Spinal cord (tissue), 10 donors: Measurements from ENCODE around the gene GSTO1. TPM values are rescaled to one million over a fixed set of nuclear protein-coding genes. Genes with fewer than 3 reads are reported as not detected.
A peak's percentile ranks its signal among the peaks of the same experiment; 100 is the strongest.

Experiments used
- DNase-seq, 6 donors: peaks; one replicate each; pipeline versions ENCODE4 v3.0.0 to v3.0.0-alpha.2; 2013 to 2015; ENCODE audit warnings: low spot score in 6 of 6, low read depth in 4 of 6
- H3K27ac ChIP-seq: one replicate; pipeline ENCODE4 v1.5.1; 2013; ENCODE audit warnings: low read depth, low read length, control low read depth
- H3K27me3 ChIP-seq: one replicate; pipeline ENCODE4 v1.6.1; 2013; ENCODE audit warnings: low read length; ENCODE audit not compliant: control insufficient read depth, insufficient read depth
- H3K36me3 ChIP-seq: one replicate; pipeline ENCODE4 v1.6.1; 2013; ENCODE audit warnings: low read length; ENCODE audit not compliant: control insufficient read depth, insufficient read depth
- H3K4me1 ChIP-seq: one replicate; pipeline ENCODE4 v1.6.1; 2013; ENCODE audit warnings: low read length; ENCODE audit not compliant: control insufficient read depth, insufficient read depth
- H3K4me3 ChIP-seq: one replicate; pipeline ENCODE4 v1.5.1; 2013; ENCODE audit warnings: low read depth, low read length, control low read depth
- H3K9me3 ChIP-seq: one replicate; pipeline ENCODE4 v1.6.1; 2013; ENCODE audit warnings: low read length; ENCODE audit not compliant: control insufficient read depth, insufficient read depth
- WGBS: methylation state at CpG from one replicate; pipeline ENCODE4 v1.1.5; 2013; ENCODE audit warnings: missing lambda C conversion rate; ENCODE audit not compliant: insufficient coverage; 5-methylcytosine and 5-hydroxymethylcytosine counted together
- polyA plus RNA-seq, 2 donors: library from polyadenylated mRNA; unstranded; fragments of 120-200 nt; gene quantifications; one replicate each; pipeline ENCODE4 v1.2.1, GENCODE V29; 2013; ENCODE audit not compliant: insufficient read length in 2 of 2
- total RNA-seq, 2 donors: library from RNA; depleted of rRNA in 1 of 2; stranded (reverse); fragments of 120-200 nt in 1 of 2; fragments of >200 nt in 1 of 2; gene quantifications; one replicate each; pipeline versions ENCODE4 v1.2.3 to v1.2.4, GENCODE V29; 2013 to 2014
- donor health status: healthy.

GSTO1 gene
- total and polyA plus RNA-seq, 4 donors, result 45.9 to 65.6 (median 56.8) TPM

DNA sequence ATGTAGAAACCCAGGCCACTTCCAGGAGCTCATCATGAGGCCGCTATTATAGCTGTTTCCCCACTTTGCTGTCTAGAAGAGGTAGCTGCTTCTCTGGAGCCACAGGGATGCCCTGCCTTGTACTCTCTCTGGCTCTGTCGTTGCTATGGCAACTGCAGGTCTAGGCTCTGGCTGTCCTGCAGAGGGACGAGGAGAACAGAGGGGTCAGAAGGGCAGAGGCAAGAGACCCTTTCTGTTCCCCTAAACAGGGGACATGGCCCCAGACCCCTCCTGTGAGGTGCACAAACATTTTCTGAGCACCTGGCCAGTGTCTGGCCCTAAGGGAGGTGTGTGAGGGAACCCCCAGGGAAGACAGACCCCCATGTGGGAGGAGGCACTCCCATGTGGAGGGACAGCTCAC is 52.2 kb downstream of the GSTO1 start:
- Histone ChIP-seq H3K27ac (no peak overlapping the region), H3K27me3 (no peaks in the 10 kb centered on the region), H3K4me1 (peaks cover 39% of the 10 kb centered on the region), H3K4me3 (no peak overlapping the region), H3K9me3 (peaks cover 3% of the 10 kb centered on the region), H3K36me3 (no peaks in the 10 kb centered on the region)
- DNase-seq, result peak in 1 of 6 donors; percentile 78
- 37% methylated on average over 3 of the region's 3 CpGs for WGBS

DNA sequence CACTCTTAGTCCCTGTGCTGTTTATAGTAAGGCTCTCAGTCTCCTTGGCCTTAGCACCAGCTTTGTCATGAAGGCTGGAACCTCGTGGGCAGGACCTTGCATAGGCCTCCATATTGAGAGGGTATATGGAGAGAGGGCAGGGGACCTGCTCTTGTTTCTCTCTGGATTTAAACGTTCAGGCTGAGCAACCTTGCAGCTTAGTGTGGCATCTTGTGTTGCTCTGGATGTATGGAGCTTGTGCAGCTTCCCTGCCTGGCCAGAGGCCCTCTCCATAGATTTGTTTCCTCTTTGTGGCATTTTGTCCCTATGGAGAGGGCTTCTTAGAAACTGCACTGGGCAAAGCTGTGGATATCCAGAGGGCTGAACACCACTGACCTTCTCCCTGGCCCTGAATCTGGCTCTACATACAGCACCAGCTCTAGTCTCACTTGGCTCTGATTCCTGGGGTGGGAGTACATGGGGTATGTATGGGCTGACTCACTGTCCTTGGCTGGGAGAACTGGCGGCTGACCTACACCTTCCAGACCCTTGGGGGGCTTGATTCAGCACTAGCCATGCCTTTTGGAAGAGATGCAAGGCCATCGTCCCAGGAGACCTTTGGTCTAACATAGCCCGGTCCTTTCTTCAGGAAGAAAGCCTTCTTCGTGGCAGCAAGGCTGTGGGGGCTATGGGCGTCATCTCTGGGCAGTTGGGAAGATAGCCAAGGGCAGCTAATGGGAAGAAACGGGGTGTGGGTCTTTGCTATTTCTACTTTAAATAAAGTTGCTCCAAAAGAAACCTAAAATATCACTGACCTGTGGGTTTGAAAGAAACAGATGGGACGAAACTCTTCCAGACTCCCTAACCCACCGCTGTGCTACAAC is 53.1 kb downstream of the GSTO1 start:
- DNase-seq, result no peak
- no peak overlapping the region for H3K4me3 ChIP-seq
- H3K4me1 ChIP-seq, result peaks cover 45% of the 10 kb centered on the region
- 68% methylated on average over 6 of the region's 10 CpGs for WGBS
- peaks cover 1% of the 10 kb centered on the region for H3K36me3 ChIP-seq
- H3K27ac ChIP-seq, result no peak overlapping the region
- peaks cover 3% of the 10 kb centered on the region for H3K9me3 ChIP-seq
- H3K27me3 ChIP-seq, result no peaks in the 10 kb centered on the region

DNA sequence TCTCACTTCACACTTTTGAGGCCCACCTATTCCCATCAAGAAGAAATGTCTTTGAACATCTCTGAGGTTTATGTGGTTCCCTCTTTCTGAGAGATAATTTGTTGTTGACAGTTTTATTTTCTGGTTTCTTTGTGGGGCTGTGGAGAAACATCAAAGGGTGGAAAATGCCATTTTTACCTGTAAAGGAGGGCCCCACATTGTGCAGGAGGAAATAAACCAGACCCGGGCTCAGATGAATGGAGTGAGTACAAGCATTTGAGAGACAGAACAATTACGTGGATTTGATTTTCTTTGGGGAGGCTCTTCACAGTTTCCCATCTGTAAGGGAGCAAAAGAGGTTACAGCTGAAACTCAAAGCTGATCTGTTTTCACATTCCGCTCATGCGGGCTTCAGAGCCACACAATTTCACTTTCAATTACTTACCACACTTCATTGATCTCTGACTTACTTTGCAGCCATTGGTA is 53.8 kb downstream of the GSTO1 start:
- 66% methylated on average over 4 of the region's 4 CpGs for WGBS
- Histone ChIP-seq H3K4me3 (no peak overlapping the region), H3K36me3 (peaks cover 8% of the 10 kb centered on the region), H3K27me3 (no peaks in the 10 kb centered on the region), H3K27ac (no peak overlapping the region), H3K9me3 (peaks cover 1% of the 10 kb centered on the region), H3K4me1 (peaks cover 52% of the 10 kb centered on the region)
- peak in 1 of 6 donors; percentile 43 for DNase-seq

DNA sequence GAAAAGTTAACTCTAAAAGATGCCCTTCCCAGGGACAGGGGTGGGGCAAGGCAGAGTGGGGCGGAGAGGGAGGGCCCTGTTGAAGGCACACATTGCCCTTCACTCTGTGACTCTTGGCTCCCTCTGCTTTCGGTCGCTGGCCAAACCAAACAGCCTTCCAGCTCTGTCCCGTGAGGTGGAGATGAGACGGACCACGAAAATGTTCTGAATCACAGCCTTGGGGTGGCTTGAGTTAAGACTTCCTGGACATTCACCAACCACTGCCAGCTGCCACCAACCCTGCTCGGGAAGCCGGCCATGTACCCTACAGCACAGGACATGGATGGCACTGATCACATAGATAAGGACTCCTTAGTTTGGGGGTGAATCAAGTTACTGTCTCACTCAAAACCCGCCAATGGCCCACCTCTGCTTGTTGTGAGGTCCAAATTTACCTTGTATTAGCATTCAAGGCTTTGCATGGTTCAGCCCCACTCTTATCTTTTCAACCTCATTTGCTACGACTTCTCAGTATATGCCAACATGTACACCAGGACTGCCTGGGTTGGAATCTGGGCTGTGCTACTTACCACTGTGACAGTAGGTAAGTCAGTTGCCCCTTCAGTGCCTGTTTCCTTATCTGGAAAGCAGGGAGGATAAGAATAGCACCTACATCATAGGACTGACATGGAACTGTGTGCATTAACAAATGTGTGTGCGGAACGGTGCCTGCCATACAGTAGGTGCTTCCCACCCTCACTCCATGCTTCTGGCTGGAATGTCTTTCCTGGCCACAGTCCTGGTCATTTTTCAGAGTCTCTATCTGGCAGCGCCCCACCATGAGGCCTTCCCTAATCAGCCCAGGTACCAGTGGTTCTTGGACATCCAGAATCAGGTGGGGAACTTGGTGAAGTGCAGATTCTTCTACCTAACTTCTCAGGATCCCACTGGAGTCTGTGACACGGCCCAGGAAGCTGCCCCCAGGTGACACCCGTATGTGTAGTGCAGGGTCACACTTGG is 55.6 kb downstream of the GSTO1 start:
- peaks cover 24% of the 10 kb centered on the region for H3K36me3 ChIP-seq
- peaks cover 53% of the 10 kb centered on the region for H3K4me1 ChIP-seq
- H3K4me3 ChIP-seq, result no peak overlapping the region
- H3K27me3 ChIP-seq, result no peaks in the 10 kb centered on the region
- H3K9me3 ChIP-seq, result no peaks in the 10 kb centered on the region
- peak in 1 of 6 donors; percentile 54 for DNase-seq
- WGBS, result 74% methylated on average over 13 of the region's 15 CpGs
- peak overlapping the region; percentile 60 for H3K27ac ChIP-seq

DNA sequence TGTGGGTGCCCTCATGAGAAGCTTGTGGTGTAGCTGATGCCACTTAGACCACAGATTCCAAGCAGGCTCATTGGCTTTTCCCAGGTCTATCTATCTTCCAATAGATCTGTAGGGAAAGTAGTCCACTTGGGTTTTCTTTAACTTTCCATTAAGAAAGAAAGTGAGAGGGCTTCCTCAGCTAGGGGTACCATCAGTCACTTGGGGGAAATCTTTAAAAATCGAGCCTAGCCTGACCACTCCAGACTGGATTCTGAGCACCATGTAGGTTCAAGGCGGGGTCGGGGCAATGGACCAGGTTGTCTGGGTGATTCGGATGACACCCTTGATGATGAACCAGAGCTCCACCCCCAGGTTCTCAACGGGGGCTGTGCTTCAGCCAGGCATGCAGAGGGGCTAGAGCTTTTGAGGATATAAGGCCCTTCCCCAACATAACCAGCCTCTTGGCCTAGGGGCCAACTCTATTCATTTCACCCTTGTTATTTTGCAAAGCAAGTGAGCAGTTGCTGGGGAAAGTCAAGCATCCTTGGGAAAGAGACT is 56.6 kb downstream of the GSTO1 start:
- no peak overlapping the region for H3K4me3 ChIP-seq
- peaks cover 46% of the 10 kb centered on the region for H3K4me1 ChIP-seq
- no peaks in the 10 kb centered on the region for H3K27me3 ChIP-seq
- no peaks in the 10 kb centered on the region for H3K9me3 ChIP-seq
- no peak for DNase-seq
- H3K27ac ChIP-seq, result peak overlapping the region; percentile 60
- WGBS, result 84% methylated on average over 5 of the region's 5 CpGs
- peaks cover 33% of the 10 kb centered on the region for H3K36me3 ChIP-seq

DNA sequence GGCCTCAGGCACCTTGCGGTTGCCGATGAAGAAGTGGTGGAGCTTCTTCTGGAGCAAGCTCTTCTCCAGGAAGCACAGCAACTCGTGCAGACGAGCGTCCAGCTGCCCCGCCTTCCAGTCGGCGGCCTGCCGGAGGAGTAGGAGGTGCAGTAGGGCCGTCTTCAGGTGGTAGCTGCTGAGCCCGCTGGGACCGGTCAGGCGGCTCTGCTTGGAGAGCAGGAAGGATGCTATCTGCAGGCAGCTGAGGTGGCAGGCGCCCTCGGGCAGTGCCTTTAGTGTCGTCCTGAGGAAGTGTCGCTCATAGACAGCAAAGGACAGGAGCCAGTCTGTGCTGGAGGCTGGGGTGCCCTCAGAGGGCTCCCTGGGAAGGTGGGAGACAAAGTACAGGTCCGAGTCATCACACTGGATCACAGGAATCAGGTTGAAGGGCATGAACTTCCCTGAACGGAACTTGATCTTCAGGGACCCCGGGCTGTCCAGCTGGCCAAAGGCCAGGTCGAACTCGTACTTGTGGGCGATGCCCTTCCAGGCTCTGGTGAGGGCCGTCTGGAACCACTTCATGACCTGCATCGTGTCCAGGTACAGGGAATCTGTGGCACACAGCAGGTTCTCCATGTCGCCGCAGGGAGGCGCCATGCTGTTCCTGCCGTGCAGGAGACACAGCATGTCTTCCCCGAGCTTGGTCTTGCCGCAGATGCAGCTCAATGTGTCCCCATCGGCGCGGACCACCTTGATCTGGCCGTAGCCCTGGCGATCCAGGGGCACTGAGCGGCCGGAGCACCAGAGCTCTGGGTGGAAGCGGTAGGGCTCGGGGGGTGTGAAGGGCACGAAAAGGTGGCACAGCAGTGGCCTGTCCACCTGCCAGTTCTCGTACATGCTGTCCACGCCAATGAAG is 60.1 kb downstream of the GSTO1 start:
- DNase-seq, result no peak

DNA sequence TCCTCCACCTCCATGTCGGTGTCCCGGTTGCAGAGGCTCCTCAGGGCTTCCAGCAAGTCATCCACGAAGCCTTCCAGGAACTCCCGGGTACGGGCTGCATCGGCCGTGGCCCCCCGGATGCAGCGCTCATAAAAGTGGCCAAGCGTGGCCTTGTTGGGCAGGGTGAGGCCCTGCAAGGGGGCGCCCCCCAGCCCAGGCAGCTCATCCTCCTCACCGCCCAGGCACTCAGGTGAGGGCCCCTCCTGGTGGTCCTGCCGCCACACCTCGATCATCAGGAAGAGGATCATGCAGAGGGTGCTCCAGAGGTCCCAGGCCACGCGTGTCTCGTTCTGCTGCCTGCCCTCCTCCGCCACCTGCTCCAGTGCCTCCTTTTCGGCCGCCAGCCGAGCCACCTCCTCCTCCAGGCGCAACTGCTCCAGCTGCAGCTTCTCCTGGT is 60.8 kb downstream of the GSTO1 start:
- DNase-seq, result no peak
- 94% methylated on average over 22 of the region's 22 CpGs for WGBS
- H3K36me3 ChIP-seq, result peaks cover 33% of the 10 kb centered on the region

More for the DNA sequence above, 60.1 kb downstream of the GSTO1 start:
- Histone ChIP-seq H3K36me3 (peaks cover 33% of the 10 kb centered on the region), H3K27ac (no peak overlapping the region), H3K27me3 (no peaks in the 10 kb centered on the region), H3K4me1 (peaks cover 44% of the 10 kb centered on the region), H3K9me3 (no peaks in the 10 kb centered on the region), H3K4me3 (no peak overlapping the region)
- 93% methylated on average over 43 of the region's 43 CpGs for WGBS

DNA sequence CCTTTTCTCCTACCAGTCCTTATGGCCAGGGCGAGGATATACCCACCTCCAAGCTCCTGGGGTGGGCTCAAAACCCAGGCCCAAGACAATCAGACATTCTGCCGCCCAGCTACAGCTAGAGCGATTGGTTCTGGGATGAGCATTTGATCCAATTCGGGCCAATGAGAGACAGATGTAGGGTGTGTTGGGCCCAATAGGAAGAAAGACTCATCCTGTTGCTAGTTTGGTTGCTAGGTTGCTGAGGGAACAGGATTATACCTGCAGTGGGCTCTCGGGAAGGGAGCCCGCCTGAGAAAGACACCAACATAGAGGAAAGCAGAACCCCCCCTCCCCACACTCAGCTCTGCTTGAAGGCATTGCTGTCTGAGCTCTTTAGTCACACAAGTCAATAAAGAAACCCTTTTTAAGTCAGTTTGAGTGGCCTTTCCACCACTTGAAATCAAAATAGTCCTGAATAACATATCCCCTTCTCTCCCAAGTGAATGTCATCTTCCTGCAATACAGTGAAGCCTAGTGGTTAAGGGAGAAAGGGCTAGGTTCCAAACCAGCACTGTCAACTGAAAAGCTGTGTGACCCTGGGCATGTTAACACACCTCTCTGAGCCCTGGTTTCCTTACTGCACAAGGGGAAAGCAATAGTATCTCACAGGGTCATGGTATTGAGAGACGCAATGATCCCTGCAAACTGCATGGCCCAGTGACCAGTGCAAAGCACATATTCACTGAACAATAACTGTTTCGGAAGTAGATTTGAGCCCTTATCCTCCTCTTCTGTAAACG is 61.8 kb downstream of the GSTO1 start:
- DNase-seq, result no peak
- Histone ChIP-seq H3K4me3 (no peak overlapping the region), H3K4me1 (peaks cover 34% of the 10 kb centered on the region), H3K27me3 (no peaks in the 10 kb centered on the region), H3K9me3 (no peaks in the 10 kb centered on the region), H3K27ac (no peak overlapping the region), H3K36me3 (peaks cover 33% of the 10 kb centered on the region)
- WGBS, result 83% methylated on average over 8 of the region's 9 CpGs

More for the DNA sequence above, 60.8 kb downstream of the GSTO1 start:
- H3K4me3 ChIP-seq, result no peak overlapping the region
- peaks cover 38% of the 10 kb centered on the region for H3K4me1 ChIP-seq
- no peaks in the 10 kb centered on the region for H3K9me3 ChIP-seq
- no peak overlapping the region for H3K27ac ChIP-seq
- no peaks in the 10 kb centered on the region for H3K27me3 ChIP-seq
